ENCODE results near the gene DTNB. TPM values are rescaled to one million over a fixed set of nuclear protein-coding genes. Genes with fewer than 3 reads are reported as not detected.
"Not testable (repeated sequence)": the region's sequence is repeated elsewhere in the genome, so short reads cannot be mapped to it uniquely, and the experiment has no call there.

DTNB gene
- total RNA-seq, 4 donors from 2014 or later = 2.2 to 7.8 (median 3.9) TPM

DNA sequence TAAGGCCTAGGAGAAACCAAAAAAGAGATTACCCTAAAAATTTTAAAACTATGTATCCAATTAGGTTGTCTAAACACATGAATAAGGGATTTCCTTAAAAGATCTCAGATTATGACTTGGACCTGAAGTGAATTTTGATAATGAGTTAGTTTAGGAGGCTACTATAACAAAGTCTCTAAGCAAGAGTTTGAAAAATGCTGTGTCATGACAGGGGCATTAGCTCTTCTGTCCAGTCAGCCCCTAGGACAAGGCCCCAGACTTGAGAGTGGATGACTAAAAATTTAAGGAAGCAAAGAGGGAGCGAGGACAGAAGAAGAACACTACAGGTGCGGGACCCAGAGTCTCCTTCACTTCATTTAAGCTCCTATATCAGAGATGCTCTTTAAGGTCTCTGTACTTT, 135.9 kb downstream of the DTNB start:
- DNase-seq = no peak
- Histone ChIP-seq H3K9me3 (no peaks in the 10 kb centered on the region), H3K4me3 (no peak overlapping the region), H3K27ac (no peak overlapping the region), H3K36me3 (no peaks in the 10 kb centered on the region), H3K27me3 (no peaks in the 10 kb centered on the region), H3K4me1 (no peaks in the 10 kb centered on the region)
- TF ChIP-seq, protein P1, sequence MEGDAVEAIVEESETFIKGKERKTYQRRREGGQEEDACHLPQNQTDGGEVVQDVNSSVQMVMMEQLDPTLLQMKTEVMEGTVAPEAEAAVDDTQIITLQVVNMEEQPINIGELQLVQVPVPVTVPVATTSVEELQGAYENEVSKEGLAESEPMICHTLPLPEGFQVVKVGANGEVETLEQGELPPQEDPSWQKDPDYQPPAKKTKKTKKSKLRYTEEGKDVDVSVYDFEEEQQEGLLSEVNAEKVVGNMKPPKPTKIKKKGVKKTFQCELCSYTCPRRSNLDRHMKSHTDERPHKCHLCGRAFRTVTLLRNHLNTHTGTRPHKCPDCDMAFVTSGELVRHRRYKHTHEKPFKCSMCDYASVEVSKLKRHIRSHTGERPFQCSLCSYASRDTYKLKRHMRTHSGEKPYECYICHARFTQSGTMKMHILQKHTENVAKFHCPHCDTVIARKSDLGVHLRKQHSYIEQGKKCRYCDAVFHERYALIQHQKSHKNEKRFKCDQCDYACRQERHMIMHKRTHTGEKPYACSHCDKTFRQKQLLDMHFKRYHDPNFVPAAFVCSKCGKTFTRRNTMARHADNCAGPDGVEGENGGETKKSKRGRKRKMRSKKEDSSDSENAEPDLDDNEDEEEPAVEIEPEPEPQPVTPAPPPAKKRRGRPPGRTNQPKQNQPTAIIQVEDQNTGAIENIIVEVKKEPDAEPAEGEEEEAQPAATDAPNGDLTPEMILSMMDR (IDR thresholded peaks at IDR 0.05) = no peak
- TF ChIP-seq POLR2A (IDR thresholded peaks at IDR 0.05) = no peak
- TF ChIP-seq POLR2AphosphoS5 (IDR thresholded peaks at IDR 0.05) = no peak
- TF ChIP-seq EP300 (IDR thresholded peaks at IDR 0.05; ENCODE audit: low read depth) = no peak
- intact Hi-C loops (cut with DNase I; ENCODE audit: low total_unique reads) = no loop called here
- in situ Hi-C loops (cut with MboI; ENCODE audit: low pct_ligation_motif_present in 1 of 4, low pct_unique_long_range_greater_than_20kb in 1 of 4, low sequenced_read_pairs in 3 of 4) = no loop called here
- 87 to 100% methylated on average over 2 of the region's 2 CpGs for WGBS, 2 donors (ENCODE audit: low coverage in 1 of 2)

DNA sequence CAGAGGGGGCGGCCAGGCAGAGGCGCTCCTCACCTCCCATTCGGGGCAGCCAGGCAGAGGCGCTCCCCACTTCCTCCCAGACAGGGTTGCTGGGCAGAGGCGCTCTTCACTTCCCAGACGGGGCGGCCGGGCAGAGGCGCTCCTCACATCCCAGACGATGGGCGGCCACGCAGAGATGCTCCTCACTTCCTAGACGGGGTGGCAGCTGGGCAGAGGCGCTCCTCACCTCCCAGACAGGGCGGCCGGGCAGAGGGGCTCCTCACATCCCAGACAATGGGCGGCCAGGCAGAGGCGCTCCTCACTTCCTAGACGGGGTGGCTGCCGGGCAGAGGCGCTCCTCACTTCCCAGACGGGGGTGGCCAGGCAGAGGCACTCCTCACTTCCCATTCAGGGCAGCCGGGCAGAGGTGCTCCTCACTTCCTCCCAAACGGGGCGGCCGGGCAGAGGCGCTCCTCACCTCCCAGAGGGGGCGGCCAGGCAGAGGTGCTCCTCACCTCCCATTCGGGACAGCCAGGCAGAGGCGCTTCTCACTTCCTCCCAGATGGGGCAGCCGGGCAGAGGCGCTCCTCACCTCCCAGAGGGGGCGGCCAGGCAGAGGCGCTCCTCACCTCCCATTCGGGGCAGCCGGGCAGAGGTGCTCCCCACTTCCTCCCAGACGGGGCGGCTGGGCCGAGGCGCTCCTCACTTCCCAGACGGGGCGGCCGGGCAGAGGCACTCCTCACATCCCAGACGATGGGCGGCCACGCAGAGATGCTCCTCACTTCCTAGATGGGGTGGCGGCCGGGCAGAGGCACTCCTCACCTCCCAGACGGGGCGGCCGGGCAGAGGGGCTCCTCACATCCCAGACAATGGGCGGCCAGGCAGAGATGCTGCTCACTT, 137.7 kb downstream of the DTNB start:
- H3K9me3 ChIP-seq; DNase-seq; H3K27ac ChIP-seq; H3K27me3 ChIP-seq; H3K4me3 ChIP-seq; H3K4me1 ChIP-seq; in situ Hi-C loops (cut with MboI; ENCODE audit: low pct_ligation_motif_present in 1 of 4, low pct_unique_long_range_greater_than_20kb in 1 of 4, low sequenced_read_pairs in 3 of 4); intact Hi-C loops (cut with DNase I; ENCODE audit: low total_unique reads); H3K36me3 ChIP-seq: not testable (repeated sequence)
- 91% methylated on average over 39 of the region's 52 CpGs; no CpG with 5 or more reads in 1 of the 2 donors for WGBS, 2 donors (ENCODE audit: low coverage in 1 of 2)

GRCh38 chr2:25534937-25535336, 138.4 kb downstream of the DTNB start:
- H3K27me3 ChIP-seq; H3K9me3 ChIP-seq; in situ Hi-C loops (cut with MboI; ENCODE audit: low pct_ligation_motif_present in 1 of 4, low pct_unique_long_range_greater_than_20kb in 1 of 4, low sequenced_read_pairs in 3 of 4); H3K4me1 ChIP-seq; H3K4me3 ChIP-seq; H3K27ac ChIP-seq; DNase-seq; intact Hi-C loops (cut with DNase I; ENCODE audit: low total_unique reads); H3K36me3 ChIP-seq: not testable (repeated sequence)
- WGBS, 2 donors (ENCODE audit: low coverage in 1 of 2) = 93% methylated on average over 22 of the region's 22 CpGs; no CpG with 5 or more reads in 1 of the 2 donors

DNA sequence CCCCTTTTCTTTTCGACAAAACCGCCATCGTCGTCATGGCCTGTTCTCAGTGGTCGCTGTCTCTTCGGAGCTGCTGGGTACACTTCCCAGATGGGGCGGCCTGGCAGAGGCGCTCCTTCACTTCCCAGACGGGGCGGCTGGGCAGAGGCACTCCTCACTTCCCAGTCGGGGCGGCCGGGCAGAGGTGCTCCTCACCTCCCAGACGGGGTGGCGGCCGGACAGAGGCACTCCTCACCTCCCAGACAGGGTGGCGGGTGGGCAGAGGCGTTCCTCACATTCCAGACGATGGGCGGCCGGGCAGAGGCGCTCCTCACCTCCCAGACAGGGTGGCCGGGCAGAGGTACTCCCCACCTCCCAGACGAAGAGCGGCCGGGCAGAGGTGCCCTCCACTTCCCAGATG, 138.9 kb downstream of the DTNB start:
- 98% methylated on average over 26 of the region's 26 CpGs; no CpG with 5 or more reads in 1 of the 2 donors for WGBS, 2 donors (ENCODE audit: low coverage in 1 of 2)
- no peaks in the 10 kb centered on the region for H3K9me3 ChIP-seq
- no peak overlapping the region for H3K27ac ChIP-seq
- in situ Hi-C loops (cut with MboI; ENCODE audit: low pct_ligation_motif_present in 1 of 4, low pct_unique_long_range_greater_than_20kb in 1 of 4, low sequenced_read_pairs in 3 of 4) = no loop called here
- TF ChIP-seq, protein P1 (IDR thresholded peaks at IDR 0.05) = no peak
- no peak for TF ChIP-seq EP300 (IDR thresholded peaks at IDR 0.05; ENCODE audit: low read depth)
- no peak for TF ChIP-seq POLR2A (IDR thresholded peaks at IDR 0.05)
- no peak for TF ChIP-seq POLR2AphosphoS5 (IDR thresholded peaks at IDR 0.05)
- intact Hi-C loops (cut with DNase I; ENCODE audit: low total_unique reads) = no loop called here
- H3K4me3 ChIP-seq = no peak overlapping the region
- no peaks in the 10 kb centered on the region for H3K27me3 ChIP-seq
- peaks cover 0 to under 1% (median 0%) of the 10 kb centered on the region in 4 donors for H3K36me3 ChIP-seq
- no peak for DNase-seq
- H3K4me1 ChIP-seq = no peaks in the 10 kb centered on the region

DNA sequence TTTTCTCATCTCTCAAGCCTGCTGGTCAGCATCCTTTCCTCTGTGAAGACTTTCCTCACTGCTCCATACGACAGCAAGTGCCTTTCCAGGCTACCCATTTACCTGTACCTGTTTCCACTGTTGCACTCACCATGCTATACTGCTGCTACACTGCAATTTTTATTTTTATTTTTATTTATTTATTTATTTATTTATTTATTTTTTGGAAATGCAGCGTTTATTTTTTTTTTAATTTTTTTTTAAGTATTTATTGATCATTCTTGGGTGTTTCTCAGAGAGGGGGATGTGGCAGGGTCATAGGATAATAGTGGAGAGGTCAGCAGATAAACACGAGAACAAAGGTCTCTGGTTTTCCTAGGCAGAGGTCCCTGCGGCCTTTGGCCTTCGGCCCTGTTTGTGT, 139.6 kb downstream of the DTNB start:
- in situ Hi-C loops (cut with MboI; ENCODE audit: low pct_ligation_motif_present in 1 of 4, low pct_unique_long_range_greater_than_20kb in 1 of 4, low sequenced_read_pairs in 3 of 4); H3K9me3 ChIP-seq; H3K4me1 ChIP-seq; DNase-seq; H3K36me3 ChIP-seq; H3K27me3 ChIP-seq; intact Hi-C loops (cut with DNase I; ENCODE audit: low total_unique reads); H3K27ac ChIP-seq; H3K4me3 ChIP-seq: not testable (repeated sequence)
- WGBS, 2 donors (ENCODE audit: low coverage in 1 of 2) = 92 to 94% methylated on average over 3 to 5 of the region's 5 CpGs
